RWPE1 (cell line): ENCODE results near the gene B4GALT1.

ENCODE experiments used
- CTCF ChIA-PET: fragments of 350-600 bp; sonication (Branson Sonifier 250); formaldehyde crosslinking; extraction: SDS; loops from one replicate; lab custom pipeline; 2021; lab: Yijun Ruan, JAX
- POLR2A ChIA-PET: fragments of 400-600 bp; formaldehyde crosslinking; extraction: SDS; loops from one replicate; lab custom pipeline; 2020; ENCODE audit warnings: antibody characterized with exemption; ENCODE audit not compliant: low non-redundant PET; lab: Yijun Ruan, JAX
- DNase-seq: peaks from one replicate; pipeline ENCODE4 v3.0.0; 2012; ENCODE audit warnings: low spot score
- H3K27ac ChIP-seq: fragments of 450-650 bp; 2 replicates; pipeline ENCODE4 v1.5.1; 2017
- CTCF ChIP-seq: fragments of 450-650 bp; conservative IDR thresholded peaks from 2 replicates; pipeline ENCODE4 v1.5.1; 2017; ENCODE audit warnings: low read depth, mild to moderate bottlenecking

B4GALT1 gene

GRCh38 chr9:33185406-33185805 is 18.3 kb upstream of the B4GALT1 start:
- ChIA-PET CTCF (interaction anchor here (1.0 kb wide), 1 partner anchor 22 kb away, joined by 5 read pairs; no protein-coding TSS in a partner anchor), POLR2A (no interaction called here)
- no peak for DNase-seq
- no peak for TF ChIP-seq CTCF
- peak overlapping the region; percentile 64 for H3K27ac ChIP-seq

GRCh38 chr9:33184963-33185362 is 17.8 kb upstream of the B4GALT1 start:
- CTCF ChIA-PET = interaction anchor here (0.6 to 1.0 kb wide), 2 partner anchors 22 to 56 kb away, joined by 3 to 5 read pairs; no protein-coding TSS in a partner anchor
- POLR2A ChIA-PET = interaction anchor here (0.6 kb wide), 1 partner anchor 8 kb away, joined by 3 read pairs; no protein-coding TSS in a partner anchor
- TF ChIP-seq CTCF = no peak
- peak; percentile 53 for DNase-seq
- peak overlapping the region; percentile 64 for H3K27ac ChIP-seq

- DNase-seq = no peak
- POLR2A ChIA-PET = no interaction called here
- no peak overlapping the region for H3K27ac ChIP-seq
- no peak for TF ChIP-seq CTCF
- CTCF ChIA-PET = interaction anchor here (0.6 kb wide), 1 partner anchor 102 kb away, joined by 4 read pairs; no protein-coding TSS in a partner anchor
Observed at GRCh38 chr9:33182519-33182918, 15.4 kb upstream of the B4GALT1 start.

- peak overlapping the region; percentile 79 for H3K27ac ChIP-seq
- ChIA-PET POLR2A (no interaction called here), CTCF (no interaction called here)
- DNase-seq = no peak
- TF ChIP-seq CTCF = no peak
Observed at GRCh38 chr9:33180526-33181184, 13.5 kb upstream of the B4GALT1 start.

GRCh38 chr9:33178972-33179697 is 12.0 kb upstream of the B4GALT1 start:
- ChIA-PET CTCF (no interaction called here), POLR2A (no interaction called here)
- DNase-seq = no peak
- no peak overlapping the region for H3K27ac ChIP-seq
- no peak for TF ChIP-seq CTCF

GRCh38 chr9:33177639-33178038 is 10.5 kb upstream of the B4GALT1 start:
- TF ChIP-seq CTCF = no peak
- DNase-seq = no peak
- no peak overlapping the region for H3K27ac ChIP-seq
- ChIA-PET CTCF (interaction anchor here (0.6 kb wide), 1 partner anchor 18 kb away, joined by 3 read pairs; no protein-coding TSS in a partner anchor), POLR2A (interaction anchor here (0.7 kb wide), 3 partner anchors 10 to 1199 kb away, joined by 4 to 6 read pairs (median 6); partner anchors contain the start of genes B4GALT1 and MYORG)
